ENCODE measurements around the gene CEACAM21. TPM values are rescaled to one million over a fixed set of nuclear protein-coding genes. Genes with fewer than 3 reads are reported as not detected.

Gene CEACAM21
- total and polyA plus RNA-seq, 2 donors from 2014 or later: 1.2 to 5.6 TPM

DNA sequence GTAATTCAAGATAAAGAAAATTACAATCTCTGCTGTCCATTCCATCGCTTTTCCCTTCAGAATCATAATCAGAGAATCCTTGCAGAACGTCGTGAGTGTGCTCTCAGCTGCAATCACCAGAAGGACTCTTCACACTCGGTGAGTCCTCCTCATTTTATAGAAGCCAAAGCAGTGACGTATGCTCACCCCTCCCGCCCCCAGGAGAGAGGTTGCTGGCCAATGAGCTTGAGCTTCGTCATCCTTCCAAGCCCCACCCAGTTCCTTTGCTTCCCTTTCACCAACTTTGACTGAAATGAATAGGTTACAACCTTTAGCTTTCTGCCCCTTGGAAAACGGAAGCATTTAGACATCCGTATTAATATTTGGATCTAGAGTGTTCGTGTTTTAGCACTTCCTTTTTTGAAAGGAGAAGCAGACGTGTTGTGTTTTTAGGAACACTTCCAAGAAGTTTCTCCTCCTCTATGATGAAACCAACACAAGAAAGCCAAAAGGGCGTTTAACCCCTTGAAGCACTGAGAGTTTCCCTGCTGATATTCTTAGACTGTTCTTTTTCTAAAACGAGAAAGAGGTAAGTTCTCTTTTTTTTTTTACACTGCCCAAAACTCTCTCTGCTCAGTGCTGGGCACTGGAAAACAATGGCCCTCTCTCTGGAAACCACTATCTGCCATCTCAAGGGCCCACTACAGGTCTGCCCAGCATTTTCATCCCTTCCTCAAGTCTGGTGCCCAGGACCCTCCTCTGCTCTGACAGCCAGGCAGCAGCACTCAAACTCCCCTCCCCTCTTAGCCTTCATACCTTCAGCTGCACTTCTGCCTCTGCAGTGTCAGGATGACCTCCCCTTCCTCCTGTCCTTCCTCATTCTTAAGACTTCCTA is 44.3 kb upstream of the CEACAM21 start:
- intact Hi-C loops (cut with DNase I): no loop called here
- Histone ChIP-seq H3K4me1 (ENCODE audit: control insufficient read depth in 2 of 3, insufficient read depth in 2 of 3, low read depth in 1 of 3, low read length in 3 of 3) (peaks cover 0 to 4% (median 0%) of the 10 kb centered on the region in 3 donors), H3K27me3 (ENCODE audit: control insufficient read depth, insufficient read depth, low read length) (no peaks in the 10 kb centered on the region), H3K9me3 (ENCODE audit: control insufficient read depth in 2 of 3, insufficient read depth in 1 of 3, low read length in 3 of 3) (no peaks in the 10 kb centered on the region), H3K9ac (ENCODE audit: low read length in 3 of 3) (no peak overlapping the region), H3K4me3 (ENCODE audit: low read length in 3 of 3) (peak overlapping the region in 1 of 3 donors; percentile 25), H3K27ac (ENCODE audit: low read depth in 2 of 2, low read length in 2 of 2) (peak overlapping the region; percentile 88), H3K36me3 (ENCODE audit: control insufficient read depth in 2 of 3, insufficient read depth in 3 of 3, low read length in 3 of 3) (no peaks in the 10 kb centered on the region)
- TF ChIP-seq, protein P1, sequence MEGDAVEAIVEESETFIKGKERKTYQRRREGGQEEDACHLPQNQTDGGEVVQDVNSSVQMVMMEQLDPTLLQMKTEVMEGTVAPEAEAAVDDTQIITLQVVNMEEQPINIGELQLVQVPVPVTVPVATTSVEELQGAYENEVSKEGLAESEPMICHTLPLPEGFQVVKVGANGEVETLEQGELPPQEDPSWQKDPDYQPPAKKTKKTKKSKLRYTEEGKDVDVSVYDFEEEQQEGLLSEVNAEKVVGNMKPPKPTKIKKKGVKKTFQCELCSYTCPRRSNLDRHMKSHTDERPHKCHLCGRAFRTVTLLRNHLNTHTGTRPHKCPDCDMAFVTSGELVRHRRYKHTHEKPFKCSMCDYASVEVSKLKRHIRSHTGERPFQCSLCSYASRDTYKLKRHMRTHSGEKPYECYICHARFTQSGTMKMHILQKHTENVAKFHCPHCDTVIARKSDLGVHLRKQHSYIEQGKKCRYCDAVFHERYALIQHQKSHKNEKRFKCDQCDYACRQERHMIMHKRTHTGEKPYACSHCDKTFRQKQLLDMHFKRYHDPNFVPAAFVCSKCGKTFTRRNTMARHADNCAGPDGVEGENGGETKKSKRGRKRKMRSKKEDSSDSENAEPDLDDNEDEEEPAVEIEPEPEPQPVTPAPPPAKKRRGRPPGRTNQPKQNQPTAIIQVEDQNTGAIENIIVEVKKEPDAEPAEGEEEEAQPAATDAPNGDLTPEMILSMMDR (IDR thresholded peaks at IDR 0.05; ENCODE audit: borderline replicate concordance, extremely low read depth, insufficient read depth): no peak
- FAIRE-seq (peak; percentile 79), DNase-seq (peak in 4 of 5 donors; percentile 35 to 87 (median 64))

DNA sequence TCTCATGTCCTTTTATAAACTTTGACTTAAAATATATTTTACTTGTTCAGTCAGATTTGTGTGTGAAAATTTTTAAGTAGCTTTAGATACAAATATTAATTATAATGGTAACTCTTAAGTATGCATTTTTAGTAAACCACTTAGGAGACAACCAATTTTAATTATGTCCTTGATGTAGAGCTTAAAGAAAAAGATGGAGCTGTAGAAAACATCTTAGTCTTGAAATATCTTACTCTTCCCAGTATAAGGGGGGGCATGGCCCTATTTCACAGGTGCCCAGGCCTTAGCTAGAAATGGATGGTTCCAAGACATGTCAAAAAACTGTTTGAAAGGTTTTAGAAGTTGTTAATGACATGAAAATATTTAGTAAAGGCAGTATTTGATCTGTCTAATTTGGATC is 43.4 kb upstream of the CEACAM21 start:
- H3K36me3 ChIP-seq (ENCODE audit: control insufficient read depth in 2 of 3, insufficient read depth in 3 of 3, low read length in 3 of 3): no peaks in the 10 kb centered on the region
- TF ChIP-seq, protein P1 (IDR thresholded peaks at IDR 0.05; ENCODE audit: borderline replicate concordance, extremely low read depth, insufficient read depth): no peak
- H3K27me3 ChIP-seq (ENCODE audit: control insufficient read depth, insufficient read depth, low read length): no peaks in the 10 kb centered on the region
- intact Hi-C loops (cut with DNase I): no loop called here
- H3K9ac ChIP-seq (ENCODE audit: low read length in 3 of 3): no peak overlapping the region
- no peaks in the 10 kb centered on the region for H3K9me3 ChIP-seq (ENCODE audit: control insufficient read depth in 2 of 3, insufficient read depth in 1 of 3, low read length in 3 of 3)
- H3K4me3 ChIP-seq (ENCODE audit: low read length in 3 of 3): no peak overlapping the region
- no peak for FAIRE-seq
- DNase-seq: no peak
- peaks cover 0 to 4% (median 0%) of the 10 kb centered on the region in 3 donors for H3K4me1 ChIP-seq (ENCODE audit: control insufficient read depth in 2 of 3, insufficient read depth in 2 of 3, low read depth in 1 of 3, low read length in 3 of 3)
- no peak overlapping the region for H3K27ac ChIP-seq (ENCODE audit: low read depth in 2 of 2, low read length in 2 of 2)

DNA sequence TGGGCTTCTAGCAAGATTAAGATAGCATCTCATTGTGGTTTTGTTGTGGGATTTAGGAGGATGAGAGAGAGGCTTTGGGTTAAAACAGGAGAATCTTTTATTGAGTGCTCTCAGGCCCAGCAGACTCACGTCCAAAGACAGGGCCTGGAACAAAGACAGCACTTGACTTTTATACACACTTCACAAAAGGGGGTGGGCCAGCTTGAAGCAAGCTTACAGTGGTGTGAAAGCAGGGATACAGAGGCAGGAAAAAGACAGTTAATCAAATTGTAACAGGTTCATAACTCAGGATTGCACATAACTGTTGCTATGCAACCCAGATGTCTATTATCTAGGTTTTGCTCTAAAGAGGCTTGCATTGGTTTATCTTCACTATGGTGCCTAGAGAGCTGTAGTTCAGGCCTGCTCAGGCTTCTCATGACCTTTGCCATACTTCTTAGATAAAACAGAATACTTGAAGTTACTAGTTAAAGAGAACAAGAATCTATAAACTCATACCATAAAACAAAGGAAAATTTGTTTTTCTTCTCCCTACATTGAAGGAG is 42.2 kb upstream of the CEACAM21 start:
- intact Hi-C loops (cut with DNase I): no loop called here
- no peak overlapping the region for H3K4me3 ChIP-seq (ENCODE audit: low read length in 3 of 3)
- TF ChIP-seq, protein P1 (IDR thresholded peaks at IDR 0.05; ENCODE audit: borderline replicate concordance, extremely low read depth, insufficient read depth): no peak

More for the DNA sequence above, 42.2 kb upstream of the CEACAM21 start:
- Histone ChIP-seq H3K27me3 (ENCODE audit: control insufficient read depth, insufficient read depth, low read length) (no peaks in the 10 kb centered on the region), H3K9me3 (ENCODE audit: control insufficient read depth in 2 of 3, insufficient read depth in 1 of 3, low read length in 3 of 3) (peaks cover 0 to 5% (median 0%) of the 10 kb centered on the region in 3 donors), H3K9ac (ENCODE audit: low read length in 3 of 3) (no peak overlapping the region), H3K4me1 (ENCODE audit: control insufficient read depth in 2 of 3, insufficient read depth in 2 of 3, low read depth in 1 of 3, low read length in 3 of 3) (peaks cover 0 to 4% (median 0%) of the 10 kb centered on the region in 3 donors), H3K36me3 (ENCODE audit: control insufficient read depth in 2 of 3, insufficient read depth in 3 of 3, low read length in 3 of 3) (no peaks in the 10 kb centered on the region), H3K27ac (ENCODE audit: low read depth in 2 of 2, low read length in 2 of 2) (no peak overlapping the region)
- FAIRE-seq (no peak), DNase-seq (no peak)

Measured in kidney (tissue), 14 donors.